Coronary artery (tissue), 2 donors: ENCODE data around the gene PIGL.

Source experiments
- DNase-seq: peaks from one replicate; pipeline ENCODE4 v3.0.0-alpha.2; 2017; ENCODE audit warnings: low spot score
- H3K27ac ChIP-seq, 2 donors: fragments of 200-600 bp; sonication (generic); one replicate each; pipeline ENCODE4 v1.5.1; 2016 to 2019
- H3K4me3 ChIP-seq: fragments of 200-600 bp; sonication (generic); 2 replicates; pipeline ENCODE4 v1.5.1; 2016; ENCODE audit warnings: mild to moderate bottlenecking, moderate library complexity
- TF ChIP-seq, protein P1 (sequence below): fragments of 200-600 bp; sonication (generic); IDR thresholded peaks from one replicate; pipeline ENCODE4 v1.5.1; 2019; ENCODE audit warnings: antibody characterized with exemption

Gene PIGL

GRCh38 chr17:16262201-16262600 lies 45.2 kb downstream of the PIGL start:
- no peak for DNase-seq
- Histone ChIP-seq H3K27ac (no peak overlapping the region), H3K4me3 (no peak overlapping the region)
- TF ChIP-seq, protein P1, sequence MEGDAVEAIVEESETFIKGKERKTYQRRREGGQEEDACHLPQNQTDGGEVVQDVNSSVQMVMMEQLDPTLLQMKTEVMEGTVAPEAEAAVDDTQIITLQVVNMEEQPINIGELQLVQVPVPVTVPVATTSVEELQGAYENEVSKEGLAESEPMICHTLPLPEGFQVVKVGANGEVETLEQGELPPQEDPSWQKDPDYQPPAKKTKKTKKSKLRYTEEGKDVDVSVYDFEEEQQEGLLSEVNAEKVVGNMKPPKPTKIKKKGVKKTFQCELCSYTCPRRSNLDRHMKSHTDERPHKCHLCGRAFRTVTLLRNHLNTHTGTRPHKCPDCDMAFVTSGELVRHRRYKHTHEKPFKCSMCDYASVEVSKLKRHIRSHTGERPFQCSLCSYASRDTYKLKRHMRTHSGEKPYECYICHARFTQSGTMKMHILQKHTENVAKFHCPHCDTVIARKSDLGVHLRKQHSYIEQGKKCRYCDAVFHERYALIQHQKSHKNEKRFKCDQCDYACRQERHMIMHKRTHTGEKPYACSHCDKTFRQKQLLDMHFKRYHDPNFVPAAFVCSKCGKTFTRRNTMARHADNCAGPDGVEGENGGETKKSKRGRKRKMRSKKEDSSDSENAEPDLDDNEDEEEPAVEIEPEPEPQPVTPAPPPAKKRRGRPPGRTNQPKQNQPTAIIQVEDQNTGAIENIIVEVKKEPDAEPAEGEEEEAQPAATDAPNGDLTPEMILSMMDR: no peak

DNA sequence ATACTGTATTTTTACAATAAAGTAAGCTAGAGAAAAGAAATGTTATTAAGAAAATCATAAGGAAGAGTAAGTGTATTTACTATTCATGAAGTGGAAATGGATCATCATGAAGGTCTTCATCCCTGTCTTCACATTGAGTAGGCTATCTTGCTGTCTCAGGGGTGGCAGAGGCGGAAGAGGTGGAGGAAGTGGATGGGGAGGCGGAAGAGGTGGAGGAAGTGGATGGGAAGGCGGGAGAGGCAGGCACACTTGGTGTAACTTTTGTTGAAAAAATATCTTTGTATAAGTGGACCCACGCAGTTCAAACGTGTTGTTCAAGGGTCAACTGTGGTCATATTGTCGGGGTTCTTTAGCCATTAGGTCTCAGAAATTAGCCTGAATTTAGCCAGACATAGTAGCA lies 50.2 kb downstream of the PIGL start:
- no peak overlapping the region for H3K4me3 ChIP-seq
- DNase-seq: no peak
- no peak overlapping the region for H3K27ac ChIP-seq
- TF ChIP-seq, protein P1: no peak

DNA sequence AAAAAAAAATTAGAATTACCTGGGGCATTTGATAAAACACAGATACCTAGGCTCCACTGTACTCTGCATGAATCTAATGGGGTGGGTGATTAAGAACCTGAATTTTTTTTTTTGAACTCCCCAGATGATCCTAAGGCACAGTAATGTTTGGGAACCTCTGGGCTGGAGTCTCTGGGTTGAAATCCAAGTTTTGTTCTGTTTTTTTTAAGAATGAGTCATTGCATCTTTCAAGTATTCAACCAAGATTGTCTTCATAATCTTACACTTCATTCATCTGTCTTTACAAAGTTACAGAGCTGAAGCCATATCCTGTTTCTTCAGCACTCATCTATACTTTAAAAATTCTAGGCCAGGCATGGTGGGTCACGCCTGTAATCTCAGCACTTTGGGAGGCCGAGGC lies 52.6 kb downstream of the PIGL start:
- DNase-seq: no peak
- TF ChIP-seq, protein P1: no peak
- no peak overlapping the region for H3K4me3 ChIP-seq
- H3K27ac ChIP-seq: no peak overlapping the region

DNA sequence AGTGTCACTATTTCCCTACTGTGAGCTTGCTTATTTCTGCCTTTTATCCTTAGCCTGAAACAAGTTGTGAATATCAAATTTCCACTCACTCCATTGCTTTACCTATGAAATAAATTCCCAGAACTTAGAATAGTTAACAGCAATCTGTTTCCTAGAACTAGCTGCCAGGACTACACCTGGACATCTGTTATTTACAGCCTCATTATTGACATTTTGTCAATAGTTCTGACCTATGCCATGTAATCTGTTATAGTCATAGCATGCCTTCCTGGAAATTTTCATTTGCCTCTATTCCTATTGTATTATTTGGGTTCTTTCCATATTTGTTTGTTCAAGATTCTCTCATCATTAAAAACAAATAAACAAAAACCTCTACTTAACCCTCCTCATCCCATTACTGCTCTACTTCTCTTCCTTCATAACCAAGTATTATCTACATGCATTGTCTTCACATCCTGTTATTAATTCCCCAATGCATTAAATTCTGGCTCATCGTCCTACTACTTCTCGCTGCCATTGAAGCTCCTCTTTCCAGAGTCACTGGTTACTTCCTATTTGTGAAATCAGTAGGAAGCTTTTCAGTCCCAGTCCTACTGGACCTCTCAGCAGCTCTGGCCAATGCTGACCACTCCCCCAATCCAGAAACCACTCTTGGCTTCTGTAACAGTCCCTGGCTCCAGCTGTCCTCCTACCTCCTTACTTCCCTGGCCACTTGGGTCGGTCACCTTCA lies 55.3 kb downstream of the PIGL start:
- Histone ChIP-seq H3K27ac (no peak overlapping the region), H3K4me3 (no peak overlapping the region)
- DNase-seq: no peak
- TF ChIP-seq, protein P1: no peak

DNA sequence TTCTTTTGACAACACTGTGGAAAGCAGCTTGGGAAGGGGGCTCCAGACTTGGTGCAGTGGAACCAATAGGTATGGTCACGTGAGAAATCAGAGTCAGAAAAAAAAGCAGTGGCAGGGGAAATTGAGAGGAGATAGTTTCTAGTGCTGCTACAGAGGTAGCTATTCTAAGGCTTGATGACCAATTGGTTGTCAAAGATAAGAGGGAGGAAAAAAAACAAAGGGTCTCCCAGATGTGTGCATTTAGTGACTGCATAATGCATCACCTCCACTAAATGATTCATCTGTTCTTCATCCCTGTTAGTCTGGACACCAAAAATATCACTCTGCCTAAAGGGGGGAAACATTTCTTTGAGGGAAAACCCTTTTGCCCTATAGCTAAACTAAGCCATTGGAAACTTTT lies 56.5 kb downstream of the PIGL start:
- no peak for DNase-seq
- TF ChIP-seq, protein P1: no peak
- Histone ChIP-seq H3K4me3 (no peak overlapping the region), H3K27ac (no peak overlapping the region)

DNA sequence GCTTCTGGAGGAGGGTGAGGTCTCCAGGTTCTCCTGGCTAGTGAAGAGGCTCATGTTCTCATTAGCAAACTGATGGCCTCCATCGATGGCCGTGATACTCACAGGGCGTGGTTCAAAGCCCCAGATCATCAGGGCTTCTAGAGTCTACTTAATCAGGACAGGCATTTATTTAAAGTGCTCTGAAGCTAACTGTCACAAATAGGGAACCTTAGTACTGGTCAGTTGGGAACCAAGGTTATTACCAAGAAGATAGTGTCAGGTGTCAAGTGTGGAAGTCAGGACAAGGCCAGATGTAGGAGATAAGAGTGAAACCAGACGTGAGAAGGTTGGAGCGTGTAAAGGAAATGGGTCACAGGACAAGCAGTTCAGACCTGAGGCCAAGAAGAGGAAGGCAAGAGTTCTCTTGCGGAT lies 56.9 kb downstream of the PIGL start:
- Histone ChIP-seq H3K27ac (no peak overlapping the region), H3K4me3 (no peak overlapping the region)
- DNase-seq: no peak
- TF ChIP-seq, protein P1: no peak

DNA sequence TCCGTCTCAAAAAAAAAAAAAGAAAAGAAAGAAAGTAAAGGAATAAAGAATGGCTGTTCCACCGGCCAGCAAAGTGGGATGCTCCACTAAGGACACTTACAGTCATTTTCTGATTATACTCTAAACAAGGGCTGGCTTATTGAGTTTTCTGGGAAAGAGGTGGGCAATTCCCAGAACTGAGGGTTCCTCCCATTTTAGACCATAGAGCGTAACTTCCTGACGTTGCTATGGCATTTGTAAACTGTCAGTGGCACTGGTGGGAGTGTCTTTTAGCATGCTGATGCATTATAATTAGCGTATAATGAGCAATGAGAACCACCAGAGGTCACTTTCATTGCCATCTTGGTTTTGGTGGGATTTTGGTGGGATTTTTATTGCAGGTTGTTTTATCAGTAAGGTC lies 58.0 kb downstream of the PIGL start:
- DNase-seq: no peak
- Histone ChIP-seq H3K4me3 (no peak overlapping the region), H3K27ac (no peak overlapping the region)
- TF ChIP-seq, protein P1: no peak
